IMR-90 (cell line): ENCODE results near the gene CTSH.

Source experiments
- BHLHE40 ChIP-seq: fragments of 150-350 bp; IDR thresholded peaks from 2 replicates; pipeline ENCODE4 v1.6.1; 2016; ENCODE audit warnings: mild to moderate bottlenecking, low read depth, low read length
- CEBPB ChIP-seq: IDR thresholded peaks from 2 replicates; pipeline ENCODE4 v1.6.1; 2012; ENCODE audit warnings: low read depth, low read length, improper control_type of control experiment
- MAFK ChIP-seq: IDR thresholded peaks from 2 replicates; pipeline ENCODE4 v1.6.1; 2012; ENCODE audit warnings: low read depth, low read length, improper control_type of control experiment
- MXI1 ChIP-seq: IDR thresholded peaks from 2 replicates; pipeline ENCODE4 v1.6.1; 2012; ENCODE audit warnings: low read depth, mild to moderate bottlenecking, low read length, moderate library complexity, borderline replicate concordance
- POLR2A ChIP-seq: IDR thresholded peaks from 2 replicates; pipeline ENCODE4 v1.6.1; 2012; ENCODE audit warnings: mild to moderate bottlenecking, low read depth, low read length
- RAD21 ChIP-seq: IDR thresholded peaks from 2 replicates; pipeline ENCODE4 v1.6.1; 2012; ENCODE audit warnings: low read length, improper control_type of control experiment
- RCOR1 ChIP-seq: IDR thresholded peaks from 2 replicates; pipeline ENCODE4 v1.6.1; 2012; ENCODE audit warnings: mild to moderate bottlenecking, low read length, improper control_type of control experiment; ENCODE audit not compliant: insufficient replicate concordance
- RFX5 ChIP-seq: IDR thresholded peaks from 2 replicates; pipeline ENCODE4 v1.8.0; 2012; ENCODE audit warnings: low read depth, mild to moderate bottlenecking, low read length, moderate library complexity
- SMC3 ChIP-seq: fragments of 150-350 bp; IDR thresholded peaks from 2 replicates; pipeline ENCODE4 v1.6.1; 2016; ENCODE audit warnings: low read depth, mild to moderate bottlenecking, antibody characterized with exemption, low read length, moderate library complexity
- TF ChIP-seq, protein P1 (sequence below): conservative IDR thresholded peaks from 2 replicates; pipeline ENCODE4 v1.5.1; 2012; ENCODE audit warnings: mild to moderate bottlenecking, low read depth, low read length, improper control_type of control experiment
- TF ChIP-seq, protein P2 (sequence below): fragments of 150-350 bp; IDR thresholded peaks from 2 replicates; pipeline ENCODE4 v1.6.1; 2016; ENCODE audit warnings: low read depth, mild to moderate bottlenecking, low read length, moderate library complexity, borderline replicate concordance
- TF ChIP-seq, protein P3 (sequence below): fragments of 150-350 bp; IDR thresholded peaks from 2 replicates; pipeline ENCODE4 v1.6.1; 2017; ENCODE audit warnings: mild to moderate bottlenecking, antibody characterized with exemption, low read length, low read depth

DNA sequence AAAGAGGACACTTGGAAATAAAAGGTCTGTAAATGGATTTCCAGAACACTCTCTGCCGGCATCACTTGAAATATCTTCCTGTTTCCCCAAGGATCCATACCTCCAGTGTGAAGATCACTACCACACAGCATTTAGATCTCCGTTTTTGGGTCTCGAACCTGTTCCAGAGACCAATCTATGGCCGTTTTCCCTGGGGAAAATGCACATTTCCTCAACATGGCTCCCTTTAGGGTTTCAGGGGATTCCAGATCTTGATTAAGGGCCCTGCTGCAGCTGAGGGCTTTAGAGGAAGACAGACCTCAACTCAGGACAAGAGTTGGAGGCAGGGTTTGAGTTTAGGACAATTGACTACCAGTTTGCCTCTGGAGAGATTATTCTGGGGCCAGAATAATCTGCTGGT is 2.1 kb downstream of the CTSH start:
- TF ChIP-seq POLR2A (no peak), RAD21 (no peak), MAFK (no peak), RFX5 (no peak), CEBPB (no peak), SMC3 (no peak), RCOR1 (no peak), MXI1 (no peak), BHLHE40 (no peak)
- TF ChIP-seq, protein P1, sequence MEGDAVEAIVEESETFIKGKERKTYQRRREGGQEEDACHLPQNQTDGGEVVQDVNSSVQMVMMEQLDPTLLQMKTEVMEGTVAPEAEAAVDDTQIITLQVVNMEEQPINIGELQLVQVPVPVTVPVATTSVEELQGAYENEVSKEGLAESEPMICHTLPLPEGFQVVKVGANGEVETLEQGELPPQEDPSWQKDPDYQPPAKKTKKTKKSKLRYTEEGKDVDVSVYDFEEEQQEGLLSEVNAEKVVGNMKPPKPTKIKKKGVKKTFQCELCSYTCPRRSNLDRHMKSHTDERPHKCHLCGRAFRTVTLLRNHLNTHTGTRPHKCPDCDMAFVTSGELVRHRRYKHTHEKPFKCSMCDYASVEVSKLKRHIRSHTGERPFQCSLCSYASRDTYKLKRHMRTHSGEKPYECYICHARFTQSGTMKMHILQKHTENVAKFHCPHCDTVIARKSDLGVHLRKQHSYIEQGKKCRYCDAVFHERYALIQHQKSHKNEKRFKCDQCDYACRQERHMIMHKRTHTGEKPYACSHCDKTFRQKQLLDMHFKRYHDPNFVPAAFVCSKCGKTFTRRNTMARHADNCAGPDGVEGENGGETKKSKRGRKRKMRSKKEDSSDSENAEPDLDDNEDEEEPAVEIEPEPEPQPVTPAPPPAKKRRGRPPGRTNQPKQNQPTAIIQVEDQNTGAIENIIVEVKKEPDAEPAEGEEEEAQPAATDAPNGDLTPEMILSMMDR = no peak
- TF ChIP-seq, protein P2, sequence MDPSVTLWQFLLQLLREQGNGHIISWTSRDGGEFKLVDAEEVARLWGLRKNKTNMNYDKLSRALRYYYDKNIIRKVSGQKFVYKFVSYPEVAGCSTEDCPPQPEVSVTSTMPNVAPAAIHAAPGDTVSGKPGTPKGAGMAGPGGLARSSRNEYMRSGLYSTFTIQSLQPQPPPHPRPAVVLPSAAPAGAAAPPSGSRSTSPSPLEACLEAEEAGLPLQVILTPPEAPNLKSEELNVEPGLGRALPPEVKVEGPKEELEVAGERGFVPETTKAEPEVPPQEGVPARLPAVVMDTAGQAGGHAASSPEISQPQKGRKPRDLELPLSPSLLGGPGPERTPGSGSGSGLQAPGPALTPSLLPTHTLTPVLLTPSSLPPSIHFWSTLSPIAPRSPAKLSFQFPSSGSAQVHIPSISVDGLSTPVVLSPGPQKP = no peak
- TF ChIP-seq, protein P3, sequence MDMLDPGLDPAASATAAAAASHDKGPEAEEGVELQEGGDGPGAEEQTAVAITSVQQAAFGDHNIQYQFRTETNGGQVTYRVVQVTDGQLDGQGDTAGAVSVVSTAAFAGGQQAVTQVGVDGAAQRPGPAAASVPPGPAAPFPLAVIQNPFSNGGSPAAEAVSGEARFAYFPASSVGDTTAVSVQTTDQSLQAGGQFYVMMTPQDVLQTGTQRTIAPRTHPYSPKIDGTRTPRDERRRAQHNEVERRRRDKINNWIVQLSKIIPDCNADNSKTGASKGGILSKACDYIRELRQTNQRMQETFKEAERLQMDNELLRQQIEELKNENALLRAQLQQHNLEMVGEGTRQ = no peak
